T-cell (primary cell): ENCODE data around the gene ELFN2. TPM values are rescaled to one million over a fixed set of nuclear protein-coding genes. Genes with fewer than 3 reads are reported as not detected.

Experiments
- ATAC-seq, 4 experiments: fragments of 200-7000 bp in 3 of 4; fragments of 150-1000 bp in 1 of 4; cut with Tn5 transposase; replicated peaks in 1 of 4; 1 replicate in 3 of 4; 2 replicates in 1 of 4; pipeline ENCODE4 v1.10.0; 2021; ENCODE audit warnings: moderate library complexity in 3 of 4, mild to moderate bottlenecking in 2 of 4, moderate number of reproducible peaks in 1 of 4
- CTCF ChIA-PET, 2 donors: fragments of 300-600 bp; sonication (Branson Sonifier 250); formaldehyde crosslinking; loops; one replicate each; lab custom pipeline; 2022; ENCODE audit warnings: antibody characterized with exemption in 2 of 2; lab: Charles Lee
- POLR2A ChIA-PET, 2 donors: fragments of 300-600 bp; sonication (Branson Sonifier 250); formaldehyde crosslinking; loops; one replicate each; lab custom pipeline; 2022; ENCODE audit warnings: antibody characterized with exemption in 2 of 2; lab: Charles Lee
- DNase-seq, 35 experiments: peaks; one replicate each; pipeline versions ENCODE4 v3.0.0 to v3.0.0-alpha.2; 2013 to 2023
- H3K27ac ChIP-seq: one replicate; pipeline ENCODE4 v1.5.1; 2013; ENCODE audit warnings: low read length
- H3K27me3 ChIP-seq, 2 experiments: replicated peaks in 1 of 2; 1 replicate in 1 of 2; 2 replicates in 1 of 2; pipeline versions ENCODE4 v1.6.1 to v1.7.0; 2013; ENCODE audit warnings: low read length in 1 of 2, mixed read lengths in 1 of 2; ENCODE audit not compliant: control insufficient read depth in 2 of 2, insufficient read depth in 2 of 2; ENCODE audit errors: extremely low read depth in 1 of 2
- H3K36me3 ChIP-seq, 2 donors: 1 replicate in 1 of 2; 2 replicates in 1 of 2; pipeline versions ENCODE4 v1.6.1 to v1.7.0; 2013; ENCODE audit warnings: low read length in 1 of 2; ENCODE audit not compliant: control insufficient read depth in 2 of 2, insufficient read depth in 1 of 2; ENCODE audit errors: extremely low read depth in 1 of 2
- H3K4me1 ChIP-seq, 2 experiments: 1 replicate in 1 of 2; 2 replicates in 1 of 2; pipeline versions ENCODE4 v1.6.1 to v1.7.0; 2013; ENCODE audit warnings: low read length in 2 of 2, mixed read lengths in 1 of 2; ENCODE audit not compliant: insufficient read depth in 2 of 2, control insufficient read depth in 1 of 2; ENCODE audit errors: extremely low read depth in 1 of 2
- H3K4me3 ChIP-seq, 2 donors: 1 replicate in 1 of 2; 2 replicates in 1 of 2; pipeline versions ENCODE4 v1.5.1 to v1.7.0; 2013; ENCODE audit warnings: mild to moderate bottlenecking in 2 of 2, low read length in 1 of 2, moderate library complexity in 1 of 2; ENCODE audit not compliant: control insufficient read depth in 1 of 2; ENCODE audit errors: extremely low read depth in 1 of 2
- H3K9me3 ChIP-seq: 2 replicates; pipeline ENCODE4 v1.7.0; 2013
- H3K27ac Mint-ChIP-seq, 2 donors: one replicate each; pipeline ENCODE4 v1.8.0; 2020 to 2021; ENCODE audit warnings: mild to moderate bottlenecking in 2 of 2, mixed read lengths in 2 of 2
- H3K27me3 Mint-ChIP-seq, 2 donors: one replicate each; pipeline ENCODE4 v1.8.0; 2021 to 2022; ENCODE audit warnings: mixed read lengths in 2 of 2
- H3K36me3 Mint-ChIP-seq: one replicate; pipeline ENCODE4 v1.8.0; 2021; ENCODE audit warnings: mixed read lengths
- H3K4me1 Mint-ChIP-seq, 3 donors: one replicate each; pipeline ENCODE4 v1.8.0; 2020 to 2022; ENCODE audit warnings: mixed read lengths in 3 of 3, mild to moderate bottlenecking in 1 of 3
- H3K4me3 Mint-ChIP-seq, 3 donors: one replicate each; pipeline ENCODE4 v1.8.0; 2020 to 2022; ENCODE audit warnings: mild to moderate bottlenecking in 3 of 3, mixed read lengths in 3 of 3, moderate library complexity in 3 of 3
- H3K9me3 Mint-ChIP-seq, 3 donors: one replicate each; pipeline ENCODE4 v1.8.0; 2020 to 2022; ENCODE audit warnings: mixed read lengths in 3 of 3
- WGBS: methylation state at CpG from one replicate; pipeline ENCODE4 v1.1.5; 2013; ENCODE audit warnings: missing lambda C conversion rate; ENCODE audit not compliant: insufficient coverage; 5-methylcytosine and 5-hydroxymethylcytosine counted together
- total RNA-seq, 35 experiments: library from RNA in 6 of 35; stranded (reverse) in 6 of 35; fragments of 120-200 nt in 1 of 35; gene quantifications; one replicate each; pipeline versions ENCODE4 v1.2.1 to v1.2.4 and lab custom pipeline; 2013 to 2026

ELFN2 gene
- total RNA-seq, 5 donors from 2014 or later (not counting 1 experiment from before 2014, with no cell fraction given): 0.09 to 0.88 (median 0.70) TPM

DNA sequence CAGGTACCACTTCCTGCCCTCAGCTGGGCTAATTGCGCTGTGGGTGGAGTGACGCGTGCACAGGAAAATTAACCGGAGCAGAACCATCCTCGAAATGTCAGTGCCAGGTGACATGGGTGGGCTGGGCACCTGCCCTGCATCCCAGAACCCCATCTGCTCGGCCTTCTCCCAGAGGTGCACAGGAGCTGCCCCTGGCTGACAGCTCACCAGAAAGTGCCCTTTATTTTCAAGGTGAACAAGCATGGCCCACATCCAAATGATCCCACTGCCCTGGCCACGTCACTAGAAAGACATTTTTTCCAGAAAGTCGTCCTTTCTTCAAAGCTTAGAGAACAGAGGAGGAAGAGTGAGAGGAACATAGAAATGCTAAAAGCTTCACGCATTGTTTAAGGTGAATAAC lies 4.1 kb upstream of the ELFN2 start:
- POLR2A ChIA-PET: no interaction called here
- H3K36me3 Mint-ChIP-seq: peaks cover 4% of the 10 kb centered on the region
- CTCF ChIA-PET: interaction anchor here in 1 of 2 donors (0.7 kb wide), 1 partner anchor 452 kb away, joined by 4 read pairs; no protein-coding TSS in a partner anchor
- Histone ChIP-seq H3K9me3 (no peaks in the 10 kb centered on the region), H3K4me3 (no peak overlapping the region), H3K4me1 (peaks cover 0 to 26% of the 10 kb centered on the region in 2 experiments), H3K36me3 (no peaks in the 10 kb centered on the region), H3K27ac (no peak overlapping the region), H3K27me3 (peaks cover 0 to 82% of the 10 kb centered on the region in 2 experiments)
- no peak overlapping the region for H3K4me3 Mint-ChIP-seq
- peaks cover 10 to 27% (median 11%) of the 10 kb centered on the region in 3 donors for H3K4me1 Mint-ChIP-seq
- peaks cover 0 to 3% (median 0%) of the 10 kb centered on the region in 3 donors for H3K9me3 Mint-ChIP-seq
- peak overlapping the region in 1 of 2 donors; percentile 27 for H3K27ac Mint-ChIP-seq
- 91% methylated on average over 6 of the region's 9 CpGs for WGBS
- ATAC-seq: no peak
- H3K27me3 Mint-ChIP-seq: peaks cover 42 to 64% of the 10 kb centered on the region in 2 donors
- no peak for DNase-seq

GRCh38 chr22:37430941-37431340 lies 3.7 kb upstream of the ELFN2 start:
- POLR2A ChIA-PET: no interaction called here

DNA sequence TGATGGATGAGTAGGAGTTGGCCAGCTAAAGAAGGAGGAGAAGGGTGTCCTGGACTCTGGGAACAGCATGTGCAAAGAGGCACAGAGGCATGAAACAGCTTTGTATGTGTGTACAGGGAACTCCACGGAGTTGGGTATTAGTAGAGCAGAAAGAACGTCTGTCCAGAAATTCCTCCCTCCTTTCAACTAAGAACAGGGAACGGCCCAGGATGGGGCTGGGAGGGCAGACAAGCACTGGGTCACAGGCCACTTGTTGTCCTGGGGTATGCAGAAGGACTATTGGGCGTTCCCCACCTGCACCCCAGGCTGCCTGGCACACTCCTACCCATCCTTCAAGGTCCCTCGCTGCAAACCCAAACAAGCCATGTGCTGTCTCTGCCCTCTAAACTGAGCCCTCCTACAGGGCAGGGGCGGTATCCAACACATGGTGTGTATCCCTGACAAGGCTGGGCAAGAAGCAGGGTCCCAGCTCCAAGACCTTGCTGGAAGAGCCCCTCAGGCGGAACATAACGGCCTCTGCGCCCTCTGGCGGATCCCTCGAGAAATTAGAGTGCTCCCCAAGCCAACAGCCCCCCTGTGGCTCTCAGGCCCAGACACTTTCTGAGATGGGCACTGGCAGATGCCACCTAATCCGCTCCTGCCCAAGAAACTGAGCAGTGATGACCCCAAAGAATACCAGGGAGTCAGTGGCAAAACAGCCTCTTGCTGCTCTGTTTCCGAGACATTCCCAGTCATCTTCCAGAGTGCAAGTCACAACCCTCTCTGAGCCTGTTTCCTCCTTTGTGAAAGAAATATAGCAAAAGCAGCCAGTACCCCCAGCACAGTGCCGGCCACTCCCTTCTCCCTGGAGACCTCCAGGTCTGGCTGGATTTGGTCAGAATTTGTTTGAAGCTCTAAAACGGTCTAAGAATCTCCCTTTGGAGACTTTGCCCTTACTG lies 1.6 kb upstream of the ELFN2 start:
- H3K4me3 ChIP-seq: no peak overlapping the region
- H3K27ac ChIP-seq: no peak overlapping the region
- peaks cover 4% of the 10 kb centered on the region for H3K36me3 Mint-ChIP-seq
- peaks cover 10 to 30% (median 11%) of the 10 kb centered on the region in 3 donors for H3K4me1 Mint-ChIP-seq
- H3K4me1 ChIP-seq: peaks cover 0 to 31% of the 10 kb centered on the region in 2 experiments
- H3K36me3 ChIP-seq: no peaks in the 10 kb centered on the region
- POLR2A ChIA-PET: no interaction called here
- CTCF ChIA-PET: interaction anchor here (0.6 to 1.0 kb wide), 4 partner anchors 111 to 161 kb away, joined by 3 read pairs; no protein-coding TSS in a partner anchor
- H3K4me3 Mint-ChIP-seq: peak overlapping the region in 2 of 3 donors; percentile 25 to 53
- peak in 34 of 35 experiments; percentile 15 to 80 (median 48) for DNase-seq
- H3K27me3 Mint-ChIP-seq: peaks cover 45 to 80% of the 10 kb centered on the region in 2 donors
- H3K27ac Mint-ChIP-seq: no peak overlapping the region
- H3K27me3 ChIP-seq: peaks cover 0 to 91% of the 10 kb centered on the region in 2 experiments
- 26% methylated on average over 13 of the region's 15 CpGs for WGBS
- no peaks in the 10 kb centered on the region for H3K9me3 ChIP-seq
- ATAC-seq: peak; percentile 47 to 75 (median 54)
- peaks cover 0 to 3% (median 0%) of the 10 kb centered on the region in 3 donors for H3K9me3 Mint-ChIP-seq

More at GRCh38 chr22:37430941-37431340, 3.7 kb upstream of the ELFN2 start:
- H3K4me3 Mint-ChIP-seq: peak overlapping the region in 1 of 3 donors; percentile 3
- peaks cover 0 to 30% of the 10 kb centered on the region in 2 experiments for H3K4me1 ChIP-seq
- CTCF ChIA-PET: interaction anchor here in 1 of 2 donors (0.7 kb wide), 1 partner anchor 452 kb away, joined by 4 read pairs; no protein-coding TSS in a partner anchor
- H3K27me3 ChIP-seq: peaks cover 0 to 86% of the 10 kb centered on the region in 2 experiments
- no peak overlapping the region for H3K27ac Mint-ChIP-seq
- peaks cover 10 to 30% (median 11%) of the 10 kb centered on the region in 3 donors for H3K4me1 Mint-ChIP-seq
- WGBS: 81% methylated on average over 4 of the region's 6 CpGs
- H3K36me3 Mint-ChIP-seq: peaks cover 4% of the 10 kb centered on the region
- H3K9me3 Mint-ChIP-seq: peaks cover 0 to 3% (median 0%) of the 10 kb centered on the region in 3 donors
- no peaks in the 10 kb centered on the region for H3K9me3 ChIP-seq
- H3K27me3 Mint-ChIP-seq: peaks cover 46 to 68% of the 10 kb centered on the region in 2 donors
- no peak overlapping the region for H3K4me3 ChIP-seq
- H3K27ac ChIP-seq: no peak overlapping the region
- H3K36me3 ChIP-seq: no peaks in the 10 kb centered on the region
- no peak for DNase-seq
- no peak for ATAC-seq

DNA sequence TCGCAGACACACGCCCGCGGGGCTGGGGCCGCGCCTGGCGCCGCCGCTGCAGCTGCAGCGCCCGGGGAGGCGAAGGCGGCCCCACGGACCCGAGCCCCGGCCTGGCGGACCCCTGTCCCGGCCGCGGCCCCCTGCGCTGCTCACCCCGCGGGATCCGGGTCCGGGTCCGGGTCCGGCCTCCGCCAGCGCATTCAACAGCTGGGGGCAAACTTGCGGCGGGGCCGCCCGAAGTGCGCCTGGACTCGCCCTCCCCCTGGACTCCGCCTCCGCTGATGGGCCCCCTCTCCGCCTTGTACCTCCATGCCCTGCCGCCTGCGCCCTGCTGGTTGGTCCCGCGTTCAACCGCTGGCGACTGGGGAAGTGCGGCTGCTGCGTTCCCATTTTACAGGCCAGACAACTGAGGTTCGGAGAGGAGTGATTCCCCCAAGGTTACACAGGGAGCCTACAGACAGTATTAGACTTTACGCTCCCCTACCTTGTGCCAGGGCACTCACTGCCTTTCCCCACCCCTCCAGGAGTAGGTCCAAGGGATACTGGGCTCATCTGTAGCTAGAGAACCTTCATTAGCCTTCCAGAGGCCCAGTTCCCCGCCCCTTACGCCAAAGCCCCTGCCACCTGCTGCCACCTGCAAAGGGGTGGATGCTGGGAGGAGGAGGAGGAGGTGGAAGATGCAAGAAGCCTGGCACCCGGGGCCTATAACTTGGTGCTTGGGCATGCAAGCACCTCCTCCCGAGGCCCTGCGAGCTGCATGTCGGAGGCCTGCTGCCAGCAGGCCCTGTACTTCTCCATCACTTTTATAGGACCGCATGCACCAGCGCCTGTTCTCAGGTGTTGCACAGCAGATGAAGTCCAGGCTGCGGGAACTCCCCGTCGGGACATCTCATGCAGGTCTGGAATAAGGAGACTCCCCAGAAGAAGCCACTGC lies 694 bp upstream of the ELFN2 start:
- ATAC-seq (peak in 1 of 4 experiments; percentile 12), DNase-seq (no peak)
- Mint-ChIP-seq H3K4me3 (peak overlapping the region; percentile 44 to 68 (median 53)), H3K27me3 (peaks cover 45 to 75% of the 10 kb centered on the region in 2 donors), H3K27ac (no peak overlapping the region), H3K36me3 (peaks cover 4% of the 10 kb centered on the region), H3K9me3 (peaks cover 0 to 3% (median 0%) of the 10 kb centered on the region in 3 donors), H3K4me1 (peaks cover 10 to 30% (median 11%) of the 10 kb centered on the region in 3 donors)
- no peaks in the 10 kb centered on the region for H3K9me3 ChIP-seq
- 25% methylated on average over 57 of the region's 59 CpGs for WGBS
- ChIA-PET CTCF (interaction anchor here in 1 of 2 donors (0.6 to 1.0 kb wide), 2 partner anchors 110 to 160 kb away, joined by 3 read pairs; no protein-coding TSS in a partner anchor), POLR2A (interaction anchor here in 1 of 2 donors (0.5 kb wide), 1 partner anchor 160 kb away, joined by 7 read pairs; no protein-coding TSS in a partner anchor)
- H3K4me1 ChIP-seq: peaks cover 0 to 31% of the 10 kb centered on the region in 2 experiments
- H3K27ac ChIP-seq: no peak overlapping the region
- H3K36me3 ChIP-seq: no peaks in the 10 kb centered on the region
- H3K27me3 ChIP-seq: peaks cover 0 to 84% of the 10 kb centered on the region in 2 experiments
- H3K4me3 ChIP-seq: peak overlapping the region in 1 of 2 donors; percentile 38

GRCh38 chr22:37426706-37427134 lies 559 bp downstream of the ELFN2 start:
- H3K27me3 Mint-ChIP-seq: peaks cover 37 to 65% of the 10 kb centered on the region in 2 donors
- no peak overlapping the region for H3K27ac ChIP-seq
- POLR2A ChIA-PET: no interaction called here
- H3K4me1 ChIP-seq: peaks cover 0 to 31% of the 10 kb centered on the region in 2 experiments
- DNase-seq (peak in 1 of 35 experiments; percentile 10), ATAC-seq (peak; percentile 18 to 39 (median 20))
- WGBS: 2% methylated on average over 20 of the region's 24 CpGs
- H3K9me3 ChIP-seq: no peaks in the 10 kb centered on the region
- H3K4me1 Mint-ChIP-seq: peaks cover 10 to 20% (median 11%) of the 10 kb centered on the region in 3 donors
- H3K36me3 Mint-ChIP-seq: no peaks in the 10 kb centered on the region
- no peaks in the 10 kb centered on the region for H3K9me3 Mint-ChIP-seq
- H3K27ac Mint-ChIP-seq: no peak overlapping the region
- CTCF ChIA-PET: no interaction called here
- peak overlapping the region; percentile 49 to 67 (median 51) for H3K4me3 Mint-ChIP-seq
- no peaks in the 10 kb centered on the region for H3K36me3 ChIP-seq
- H3K4me3 ChIP-seq: peak overlapping the region; percentile 23 to 38
- H3K27me3 ChIP-seq: peaks cover 0 to 76% of the 10 kb centered on the region in 2 experiments
